ACC112 (cell line): Measurements from ENCODE around the gene MAP6.

Source experiments
- H2AFZ ChIP-seq: fragments of 200-600 bp; sonication (generic); one replicate; pipeline ENCODE4 v1.6.0; 2017; ENCODE audit warnings: antibody characterized with exemption, low read length; ENCODE audit not compliant: unreplicated experiment
- H3K27ac ChIP-seq: fragments of 200-600 bp; sonication (generic); 2 replicates; pipeline ENCODE4 v1.5.1; 2014; ENCODE audit warnings: low read depth, mild to moderate bottlenecking, antibody characterized with exemption, low read length, moderate library complexity
- H3K27me3 ChIP-seq: fragments of 200-600 bp; sonication (generic); 2 replicates; pipeline ENCODE4 v1.6.1; 2014; ENCODE audit warnings: mild to moderate bottlenecking, antibody characterized with exemption, low read length, moderate library complexity, mixed read lengths; ENCODE audit not compliant: insufficient read depth
- H3K36me3 ChIP-seq: fragments of 200-600 bp; sonication (generic); 2 replicates; pipeline ENCODE4 v1.6.1; 2016; ENCODE audit warnings: mild to moderate bottlenecking, antibody characterized with exemption, low read length, moderate library complexity, mixed read lengths; ENCODE audit not compliant: insufficient read depth
- H3K4me1 ChIP-seq: fragments of 200-600 bp; sonication (generic); one replicate; pipeline ENCODE4 v1.6.1; 2016; ENCODE audit warnings: low read length, mixed read lengths; ENCODE audit not compliant: insufficient read depth, unreplicated experiment, control insufficient read depth
- H3K4me3 ChIP-seq: fragments of 200-600 bp; sonication (generic); 2 replicates; pipeline ENCODE4 v1.5.1; 2014; ENCODE audit warnings: mild to moderate bottlenecking, low read depth, low read length
- H3K79me2 ChIP-seq: fragments of 200-600 bp; sonication (generic); one replicate; pipeline ENCODE4 v1.6.0; 2016; ENCODE audit warnings: low read length; ENCODE audit not compliant: control insufficient read depth, unreplicated experiment, insufficient read depth

MAP6 gene

DNA sequence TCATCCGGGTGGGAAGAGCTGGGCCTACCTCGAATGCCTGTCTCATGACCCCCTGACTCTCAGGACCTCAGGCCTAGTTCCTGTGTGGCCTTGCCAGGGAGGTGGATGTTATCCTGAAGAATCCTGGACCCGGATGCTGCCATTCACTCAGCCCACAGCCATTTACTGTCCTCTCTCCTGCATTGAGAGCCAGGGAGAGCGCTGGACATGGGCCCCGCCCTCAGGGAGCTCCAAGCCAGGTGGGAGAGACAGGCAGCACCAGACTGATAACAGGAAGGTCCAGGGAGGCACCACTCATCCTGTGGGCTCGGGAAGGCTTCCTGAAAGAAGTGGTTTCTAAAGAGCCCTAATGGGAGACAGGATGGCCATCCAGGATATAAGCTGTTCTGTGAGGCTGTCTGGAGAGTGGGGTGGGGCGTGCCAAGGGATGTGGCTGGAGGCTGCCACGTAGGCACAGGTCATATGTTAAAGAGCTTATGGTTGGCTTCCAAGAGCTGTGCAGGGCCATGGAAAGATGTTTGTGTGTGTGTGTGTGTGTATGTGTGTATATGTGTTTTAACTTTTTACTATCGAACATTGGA lies 98.2 kb downstream of the MAP6 start:
- H3K4me3 ChIP-seq = no peak overlapping the region
- H3K4me1 ChIP-seq = peaks cover 25% of the 10 kb centered on the region
- no peaks in the 10 kb centered on the region for H3K27me3 ChIP-seq
- H2AFZ ChIP-seq = no peak overlapping the region
- H3K27ac ChIP-seq = no peak overlapping the region
- peaks cover 70% of the 10 kb centered on the region for H3K36me3 ChIP-seq
- H3K79me2 ChIP-seq = peaks cover 47% of the 10 kb centered on the region

DNA sequence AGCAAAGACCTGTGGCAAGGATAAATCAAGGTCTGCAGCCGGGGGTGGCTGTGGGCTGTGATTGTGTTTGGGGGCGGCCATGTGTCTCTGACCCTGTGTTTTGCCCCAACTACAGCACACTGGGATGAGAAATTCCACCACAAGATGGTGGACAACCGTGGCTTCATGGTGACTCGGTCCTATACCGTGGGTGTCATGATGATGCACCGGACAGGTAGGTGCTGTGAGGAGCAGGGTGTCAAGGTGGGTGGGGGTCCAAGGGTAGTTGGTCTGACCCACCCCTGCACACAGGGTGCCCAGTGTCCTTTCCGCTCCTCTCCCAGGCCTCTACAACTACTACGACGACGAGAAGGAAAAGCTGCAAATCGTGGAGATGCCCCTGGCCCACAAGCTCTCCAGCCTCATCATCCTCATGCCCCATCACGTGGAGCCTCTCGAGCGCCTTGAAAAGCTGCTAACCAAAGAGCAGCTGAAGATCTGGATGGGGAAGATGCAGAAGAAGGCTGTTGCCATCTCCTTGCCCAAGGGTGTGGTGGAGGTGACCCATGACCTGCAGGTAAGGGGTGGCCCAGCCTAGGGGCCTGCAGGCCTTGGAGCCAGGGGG lies 100.1 kb downstream of the MAP6 start:
- Histone ChIP-seq H3K4me1 (peaks cover 37% of the 10 kb centered on the region), H3K36me3 (peaks cover 59% of the 10 kb centered on the region), H3K27ac (no peak overlapping the region)

DNA sequence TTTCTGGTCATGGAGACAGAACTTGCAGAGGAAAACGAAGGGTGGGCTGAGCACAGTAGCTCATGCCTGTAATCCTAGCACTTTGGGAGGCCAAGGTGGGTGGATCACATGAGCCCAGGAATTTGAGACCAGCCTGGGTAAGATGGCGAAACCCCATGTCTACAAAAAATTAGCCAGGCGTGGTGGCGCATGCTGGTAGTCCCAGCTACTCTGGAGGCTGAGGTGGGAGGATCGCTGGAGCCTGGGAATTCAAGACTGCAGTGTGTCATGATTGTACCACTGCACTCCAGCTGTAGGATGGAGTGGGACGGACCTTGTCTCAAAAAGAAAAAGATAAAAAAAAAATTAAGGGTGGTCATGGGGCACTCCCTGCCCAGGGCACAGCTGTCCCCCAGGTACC lies 100.9 kb downstream of the MAP6 start:
- Histone ChIP-seq H3K27me3 (no peaks in the 10 kb centered on the region), H2AFZ (no peak overlapping the region), H3K79me2 (peaks cover 72% of the 10 kb centered on the region), H3K4me1 (peaks cover 37% of the 10 kb centered on the region), H3K4me3 (no peak overlapping the region), H3K36me3 (peaks cover 52% of the 10 kb centered on the region), H3K27ac (0 out of 2 replicates have a peak overlapping the region, but pooled peaks have one; percentile 3)

More for the DNA sequence above, 100.1 kb downstream of the MAP6 start:
- Histone ChIP-seq H3K27me3 (no peaks in the 10 kb centered on the region), H3K4me3 (no peak overlapping the region), H3K79me2 (peaks cover 65% of the 10 kb centered on the region), H2AFZ (no peak overlapping the region)

- Histone ChIP-seq H3K27ac (no peak overlapping the region), H3K79me2 (peaks cover 83% of the 10 kb centered on the region), H2AFZ (no peak overlapping the region), H3K4me3 (no peak overlapping the region), H3K36me3 (peaks cover 40% of the 10 kb centered on the region), H3K4me1 (peaks cover 37% of the 10 kb centered on the region), H3K27me3 (no peaks in the 10 kb centered on the region)
Measured at GRCh38 chr11:75566763-75567279, 102.0 kb downstream of the MAP6 start.

GRCh38 chr11:75565916-75566762 lies 102.7 kb downstream of the MAP6 start:
- peaks cover 33% of the 10 kb centered on the region for H3K36me3 ChIP-seq
- H2AFZ ChIP-seq = no peak overlapping the region
- H3K27me3 ChIP-seq = no peaks in the 10 kb centered on the region
- H3K4me1 ChIP-seq = peaks cover 42% of the 10 kb centered on the region
- peak overlapping the region; percentile 92 for H3K4me3 ChIP-seq
- H3K79me2 ChIP-seq = peaks cover 86% of the 10 kb centered on the region
- H3K27ac ChIP-seq = peak overlapping the region; percentile 94

- Histone ChIP-seq H3K4me1 (peaks cover 51% of the 10 kb centered on the region), H3K4me3 (peak overlapping the region; percentile 92), H3K79me2 (peaks cover 80% of the 10 kb centered on the region), H3K36me3 (peaks cover 25% of the 10 kb centered on the region), H2AFZ (no peak overlapping the region), H3K27ac (peak overlapping the region; percentile 94), H3K27me3 (no peaks in the 10 kb centered on the region)
Measured at GRCh38 chr11:75565221-75565814, 103.5 kb downstream of the MAP6 start.

- Histone ChIP-seq H3K36me3 (peaks cover 16% of the 10 kb centered on the region), H3K27me3 (no peaks in the 10 kb centered on the region), H3K79me2 (peaks cover 73% of the 10 kb centered on the region), H3K4me3 (peak overlapping the region; percentile 92), H3K27ac (peak overlapping the region; percentile 94), H2AFZ (no peak overlapping the region), H3K4me1 (peaks cover 61% of the 10 kb centered on the region)
Measured at GRCh38 chr11:75563978-75564552, 104.8 kb downstream of the MAP6 start.

- Histone ChIP-seq H3K79me2 (peaks cover 67% of the 10 kb centered on the region), H3K36me3 (peaks cover 12% of the 10 kb centered on the region), H3K4me1 (peaks cover 67% of the 10 kb centered on the region), H3K27me3 (no peaks in the 10 kb centered on the region), H3K4me3 (peak overlapping the region; percentile 92), H3K27ac (peak overlapping the region; percentile 94), H2AFZ (no peak overlapping the region)
Measured at GRCh38 chr11:75563501-75563977, 105.3 kb downstream of the MAP6 start.

DNA sequence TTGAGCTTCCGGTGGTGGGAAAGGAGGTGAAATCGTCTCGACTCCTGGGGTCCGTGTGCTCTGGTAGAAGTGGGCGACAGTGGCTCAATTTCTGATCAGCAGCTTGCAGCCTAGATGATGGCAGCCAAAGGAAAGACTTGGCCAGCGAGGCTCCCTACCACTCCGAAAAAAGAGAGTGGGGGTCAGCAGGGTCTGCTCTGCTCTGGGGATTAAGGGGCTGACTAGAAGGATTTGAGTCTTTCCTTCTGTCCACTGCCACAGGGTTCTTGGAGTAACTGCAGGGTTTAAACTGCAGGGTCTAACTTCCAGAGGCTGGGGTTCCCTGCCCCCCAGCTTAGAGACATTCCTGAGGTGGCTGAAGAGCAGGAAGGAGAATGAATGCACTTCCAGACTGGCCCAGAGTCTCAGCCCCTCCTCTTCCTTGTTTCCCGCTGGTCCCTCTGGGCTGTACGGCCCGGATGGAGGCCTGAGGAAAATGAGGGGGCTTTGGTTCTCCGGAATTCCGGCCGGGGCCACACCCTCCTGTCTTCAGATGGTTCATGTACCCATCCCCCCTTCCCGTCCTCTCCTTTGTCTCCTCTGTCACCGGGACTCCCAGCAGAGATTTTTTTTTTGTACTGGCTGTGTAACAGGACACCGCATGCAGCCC lies 105.9 kb downstream of the MAP6 start:
- Histone ChIP-seq H3K4me1 (peaks cover 70% of the 10 kb centered on the region), H3K27me3 (no peaks in the 10 kb centered on the region), H2AFZ (no peak overlapping the region), H3K4me3 (peak overlapping the region; percentile 92), H3K36me3 (peaks cover 6% of the 10 kb centered on the region), H3K79me2 (peaks cover 62% of the 10 kb centered on the region), H3K27ac (peak overlapping the region; percentile 94)
